HCT116 (cell line): ENCODE data around the gene ISCA2. TPM values are rescaled to one million over a fixed set of nuclear protein-coding genes. Genes with fewer than 3 reads are reported as not detected.

Source experiments
- ATAC-seq: fragments of 200-7000 bp; cut with Tn5 transposase; 2 replicates; pipeline ENCODE4 v1.9.1; 2020; ENCODE audit warnings: mild to moderate bottlenecking, moderate library complexity
- BruUV-seq: library from RNA; stranded (reverse); fragments of 400-500 nt; replicated peaks from 2 replicates; lab custom pipeline; 2021; lab: Mats Ljungman, UMichigan
- CTCF ChIA-PET: fragments of 300-600 bp; sonication (Branson Sonifier 250); formaldehyde crosslinking; loops from one replicate; lab custom pipeline; 2021; ENCODE audit warnings: antibody characterized with exemption; lab: Charles Lee
- POLR2A ChIA-PET: fragments of 300-600, 350-600 bp; sonication (Branson Sonifier 250); formaldehyde crosslinking; loops from one replicate; lab custom pipeline; 2021; ENCODE audit warnings: antibody characterized with exemption; lab: Charles Lee
- RAD21 ChIA-PET, 2 experiments: fragments of 300-600 bp; sonication (Branson Sonifier 250); formaldehyde crosslinking; loops; one replicate each; lab custom pipeline; 2023; ENCODE audit warnings: low total read pairs in 2 of 2; ENCODE audit not compliant: uncharacterized antibody in 2 of 2, unreplicated experiment in 2 of 2, low non-redundant PET in 1 of 2; lab: Charles Lee
- DNase-seq: peaks from one replicate; pipeline ENCODE4 v3.0.0-alpha.2; 2010; ENCODE audit warnings: low read depth, low spot score
- H2AFZ ChIP-seq: fragments of 200-600 bp; shearing (Covaris generic), sonication (generic); 2 replicates; pipeline ENCODE4 v1.6.1; 2017; ENCODE audit warnings: low read depth, mixed run types, mixed read lengths, antibody characterized with exemption, low read length; ENCODE audit not compliant: poor library complexity, severe bottlenecking
- H3K27ac ChIP-seq: 2 replicates; pipeline ENCODE4 v1.5.1; 2012; ENCODE audit warnings: low read depth, low read length
- H3K27me3 ChIP-seq: fragments of 200-600 bp; sonication (generic); 2 replicates; pipeline ENCODE4 v1.6.1; 2016; ENCODE audit warnings: mixed run types, low read length, mixed read lengths; ENCODE audit not compliant: insufficient read depth
- H3K36me3 ChIP-seq, 2 experiments: fragments of 200-500 bp in 1 of 2; fragments of 200-600 bp in 1 of 2; sonication (Bioruptor generic) in 1 of 2; sonication (generic) in 1 of 2; 2 replicates each; pipeline versions ENCODE4 v1.5.1 to v1.6.1; 2014 to 2016; ENCODE audit warnings: low read length in 2 of 2, inconsistent platforms in 1 of 2, mixed read lengths in 1 of 2, mixed run types in 1 of 2; ENCODE audit not compliant: insufficient read depth in 2 of 2, control insufficient read depth in 1 of 2
- H3K4me1 ChIP-seq, 2 experiments: fragments of 200-600 bp in 1 of 2; sonication (generic) in 1 of 2; 2 replicates each; pipeline versions ENCODE4 v1.5.1 to v1.6.1; 2012 to 2017; ENCODE audit warnings: low read length in 2 of 2, inconsistent platforms in 1 of 2, mild to moderate bottlenecking in 1 of 2, mixed read lengths in 1 of 2, mixed run types in 1 of 2, moderate library complexity in 1 of 2; ENCODE audit not compliant: insufficient read depth in 2 of 2, control insufficient read depth in 1 of 2
- H3K4me2 ChIP-seq: fragments of 200-600 bp; sonication (generic); 2 replicates; pipeline ENCODE4 v1.6.1; 2017; ENCODE audit warnings: mixed run types, low read length, mixed read lengths
- H3K4me3 ChIP-seq, 2 experiments: fragments of 200-600 bp in 1 of 2; sonication (generic) in 1 of 2; replicated peaks in 1 of 2; 2 replicates each; pipeline ENCODE4 v1.5.1; 2011 to 2016; ENCODE audit warnings: low read length in 2 of 2, control low read depth in 1 of 2, low read depth in 1 of 2, mild to moderate bottlenecking in 1 of 2, mixed read lengths in 1 of 2, mixed run types in 1 of 2
- H3K79me2 ChIP-seq: fragments of 200-600 bp; sonication (generic); 2 replicates; pipeline ENCODE4 v1.6.1; 2017; ENCODE audit warnings: mild to moderate bottlenecking, mixed run types, low read length, moderate library complexity, mixed read lengths; ENCODE audit not compliant: insufficient read depth
- H3K9ac ChIP-seq: fragments of 200-600 bp; sonication (generic); 2 replicates; pipeline ENCODE4 v1.6.1; 2016; ENCODE audit warnings: low read length, mixed read lengths
- H3K9me2 ChIP-seq: fragments of 200-600 bp; sonication (generic), shearing (Covaris generic); 2 replicates; pipeline ENCODE4 v1.6.1; 2017; ENCODE audit warnings: mixed run types, mild to moderate bottlenecking, moderate library complexity; ENCODE audit not compliant: insufficient read depth
- H3K9me3 ChIP-seq, 2 experiments: fragments of 200-500 bp in 1 of 2; fragments of 200-600 bp in 1 of 2; sonication (Bioruptor generic) in 1 of 2; sonication (generic) in 1 of 2; 2 replicates each; pipeline ENCODE4 v1.6.1; 2014 to 2017; ENCODE audit warnings: low read length in 2 of 2, mixed read lengths in 2 of 2, inconsistent platforms in 1 of 2, low read depth in 1 of 2, mild to moderate bottlenecking in 1 of 2, mixed run types in 1 of 2, moderate library complexity in 1 of 2; ENCODE audit not compliant: control insufficient read depth in 1 of 2, insufficient read depth in 1 of 2
- H4K20me1 ChIP-seq: fragments of 200-600 bp; sonication (generic), shearing (Covaris generic); 2 replicates; pipeline ENCODE4 v1.6.1; 2017; ENCODE audit warnings: mixed run types, mild to moderate bottlenecking, moderate library complexity; ENCODE audit not compliant: insufficient read depth
- CEBPB ChIP-seq: IDR thresholded peaks from 2 replicates; pipeline ENCODE4 v1.6.1; 2012; ENCODE audit warnings: low read depth
- FOSL1 ChIP-seq: IDR thresholded peaks from 2 replicates; pipeline ENCODE4 v1.6.1; 2012; ENCODE audit warnings: low read depth
- RAD21 ChIP-seq: IDR thresholded peaks from 2 replicates; pipeline ENCODE4 v1.6.1; 2012; ENCODE audit warnings: low read depth, mild to moderate bottlenecking
- SRF ChIP-seq: IDR thresholded peaks from 2 replicates; pipeline ENCODE4 v1.6.1; 2012; ENCODE audit warnings: low read depth
- YY1 ChIP-seq: IDR thresholded peaks from 2 replicates; pipeline ENCODE4 v1.6.1; 2011; ENCODE audit warnings: low read length, low read depth, moderate library complexity, mild to moderate bottlenecking; ENCODE audit not compliant: insufficient replicate concordance; ENCODE audit errors: extremely low read depth
- ZFX ChIP-seq: fragments of 450-650 bp; IDR thresholded peaks from 2 replicates; pipeline ENCODE4 v1.6.1; 2017
- ZNF274 ChIP-seq: fragments of 200-500 bp; sonication (Bioruptor generic); IDR thresholded peaks from 2 replicates; pipeline ENCODE4 v1.6.1; 2014; ENCODE audit warnings: mild to moderate bottlenecking, low read depth, low read length, inconsistent platforms
- intact Hi-C: fragments of 100-400 bp; cut with micrococcal nuclease; formaldehyde crosslinking; loops from 2 replicates; pipeline ENCODE4 v1.10.0; 2022
- total RNA-seq: library from RNA; stranded (reverse); gene quantifications from one replicate; pipeline ENCODE4 v1.2.1, GENCODE V29; 2021; ENCODE audit not compliant: unreplicated experiment
- TF ChIP-seq, protein P1 (sequence below), 3 experiments: fragments of 200-600 bp in 1 of 3; sonication (generic) in 1 of 3; IDR thresholded peaks in 2 of 3; conservative IDR thresholded peaks in 1 of 3; 2 replicates each; pipeline ENCODE4 v1.5.1; 2012 to 2017; ENCODE audit warnings: low read depth in 2 of 3, low read length in 2 of 3, antibody characterized with exemption in 1 of 3, borderline replicate concordance in 1 of 3, control low read depth in 1 of 3, mild to moderate bottlenecking in 1 of 3, mixed read lengths in 1 of 3, mixed run types in 1 of 3, moderate library complexity in 1 of 3; ENCODE audit not compliant: insufficient read depth in 1 of 3

ISCA2 gene
- total RNA-seq, 1 experiment from 2014 or later = 27.5 TPM

GRCh38 chr14:74503938-74504335 lies 10.4 kb downstream of the ISCA2 start:
- Histone ChIP-seq H3K9me2 (no peaks in the 10 kb centered on the region), H3K9ac (no peak overlapping the region), H4K20me1 (no peaks in the 10 kb centered on the region), H3K36me3 (no peaks in the 10 kb centered on the region), H3K4me1 (peaks cover 0 to 15% of the 10 kb centered on the region in 2 experiments; a peak in 2 of 4 replicates), H3K79me2 (no peaks in the 10 kb centered on the region), H3K4me3 (no peak overlapping the region), H3K27me3 (no peaks in the 10 kb centered on the region), H3K4me2 (no peak overlapping the region), H3K27ac (no peak overlapping the region), H2AFZ (no peak overlapping the region), H3K9me3 (no peaks in the 10 kb centered on the region)
- POLR2A ChIA-PET = no interaction called here
- CTCF ChIA-PET = interaction anchor here (2.1 kb wide), 1 partner anchor 11 kb away, joined by 10 read pairs; the partner anchor contains the start of genes ISCA2 and NPC2
- DNase-seq (no peak), ATAC-seq (no peak)
- intact Hi-C loops = no loop called here
- RAD21 ChIA-PET = no interaction called here
- BruUV-seq = no TSS peak
- TF ChIP-seq SRF = no peak
- no peak for TF ChIP-seq RAD21
- no peak for TF ChIP-seq YY1

GRCh38 chr14:74504412-74504811 lies 10.8 kb downstream of the ISCA2 start:
- no peak overlapping the region for H3K4me3 ChIP-seq
- H3K4me2 ChIP-seq = no peak overlapping the region
- no peak for TF ChIP-seq SRF
- TF ChIP-seq ZNF274 = no peak
- TF ChIP-seq YY1 = no peak
- TF ChIP-seq ZFX = no peak
- TF ChIP-seq FOSL1 = no peak
- TF ChIP-seq, protein P1, sequence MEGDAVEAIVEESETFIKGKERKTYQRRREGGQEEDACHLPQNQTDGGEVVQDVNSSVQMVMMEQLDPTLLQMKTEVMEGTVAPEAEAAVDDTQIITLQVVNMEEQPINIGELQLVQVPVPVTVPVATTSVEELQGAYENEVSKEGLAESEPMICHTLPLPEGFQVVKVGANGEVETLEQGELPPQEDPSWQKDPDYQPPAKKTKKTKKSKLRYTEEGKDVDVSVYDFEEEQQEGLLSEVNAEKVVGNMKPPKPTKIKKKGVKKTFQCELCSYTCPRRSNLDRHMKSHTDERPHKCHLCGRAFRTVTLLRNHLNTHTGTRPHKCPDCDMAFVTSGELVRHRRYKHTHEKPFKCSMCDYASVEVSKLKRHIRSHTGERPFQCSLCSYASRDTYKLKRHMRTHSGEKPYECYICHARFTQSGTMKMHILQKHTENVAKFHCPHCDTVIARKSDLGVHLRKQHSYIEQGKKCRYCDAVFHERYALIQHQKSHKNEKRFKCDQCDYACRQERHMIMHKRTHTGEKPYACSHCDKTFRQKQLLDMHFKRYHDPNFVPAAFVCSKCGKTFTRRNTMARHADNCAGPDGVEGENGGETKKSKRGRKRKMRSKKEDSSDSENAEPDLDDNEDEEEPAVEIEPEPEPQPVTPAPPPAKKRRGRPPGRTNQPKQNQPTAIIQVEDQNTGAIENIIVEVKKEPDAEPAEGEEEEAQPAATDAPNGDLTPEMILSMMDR (IDR thresholded peaks at IDR 0.05 in 2 of 3, conservative IDR thresholded peaks at IDR 0.05 in 1 of 3; ENCODE audit: borderline replicate concordance in 1 of 3, insufficient read depth in 1 of 3, low read depth in 2 of 3, low read length in 2 of 3) = no peak
- TF ChIP-seq CEBPB = no peak
- TF ChIP-seq, all 23 proteins: peak for 0
- CTCF ChIA-PET = interaction anchor here (2.1 kb wide), 1 partner anchor 11 kb away, joined by 10 read pairs; the partner anchor contains the start of genes ISCA2 and NPC2
- no peak for DNase-seq
- no peak overlapping the region for H2AFZ ChIP-seq
- no peak for ATAC-seq
- intact Hi-C loops = no loop called here
- no TSS peak for BruUV-seq
- RAD21 ChIA-PET = no interaction called here
- no peaks in the 10 kb centered on the region for H4K20me1 ChIP-seq
- no peaks in the 10 kb centered on the region for H3K9me2 ChIP-seq
- no peaks in the 10 kb centered on the region for H3K79me2 ChIP-seq
- POLR2A ChIA-PET = no interaction called here
- no peaks in the 10 kb centered on the region for H3K9me3 ChIP-seq
- no peaks in the 10 kb centered on the region for H3K27me3 ChIP-seq
- H3K4me1 ChIP-seq = peaks cover 0 to 15% of the 10 kb centered on the region in 2 experiments; a peak in 2 of 4 replicates
- H3K9ac ChIP-seq = no peak overlapping the region
- H3K27ac ChIP-seq = no peak overlapping the region
- no peaks in the 10 kb centered on the region for H3K36me3 ChIP-seq
